CD14-positive monocyte (primary cell): ENCODE measurements around the gene UBR2. TPM values are rescaled to one million over a fixed set of nuclear protein-coding genes. Genes with fewer than 3 reads are reported as not detected.

Experiments used
- DNase-seq, 3 donors: peaks; one replicate each; pipeline ENCODE4 v3.0.0-alpha.2; 2011 to 2022
- H2AFZ ChIP-seq: 2 replicates; pipeline ENCODE4 v1.6.0; 2012; ENCODE audit warnings: mild to moderate bottlenecking, low read depth, low read length, inconsistent platforms; ENCODE audit not compliant: insufficient read depth, poor library complexity, severe bottlenecking
- H3K27ac ChIP-seq, 2 donors: 1 replicate in 1 of 2; 2 replicates in 1 of 2; pipeline ENCODE4 v1.5.1; 2012 to 2013; ENCODE audit warnings: low read length in 2 of 2, control low read depth in 1 of 2, inconsistent platforms in 1 of 2, low read depth in 1 of 2, mild to moderate bottlenecking in 1 of 2
- H3K27me3 ChIP-seq, 2 donors: one replicate each; pipeline versions ENCODE4 v1.6.0 to v1.6.1; 2011 to 2013; ENCODE audit warnings: low read length in 2 of 2; ENCODE audit not compliant: control insufficient read depth in 2 of 2, insufficient read depth in 2 of 2
- H3K36me3 ChIP-seq, 2 donors: replicated peaks in 1 of 2; 1 replicate in 1 of 2; 2 replicates in 1 of 2; pipeline versions ENCODE4 v1.5.1 to v1.6.1; 2012 to 2013; ENCODE audit warnings: low read length in 2 of 2, control low read depth in 1 of 2, inconsistent platforms in 1 of 2, mild to moderate bottlenecking in 1 of 2; ENCODE audit not compliant: insufficient read depth in 2 of 2, control insufficient read depth in 1 of 2
- H3K4me1 ChIP-seq, 2 donors: 1 replicate in 1 of 2; 2 replicates in 1 of 2; pipeline versions ENCODE4 v1.5.1 to v1.6.1; 2012 to 2013; ENCODE audit warnings: low read length in 2 of 2, control low read depth in 1 of 2, inconsistent platforms in 1 of 2, mild to moderate bottlenecking in 1 of 2, moderate library complexity in 1 of 2; ENCODE audit not compliant: insufficient read depth in 2 of 2, control insufficient read depth in 1 of 2
- H3K4me2 ChIP-seq: replicated peaks from 2 replicates; pipeline ENCODE3; 2012; ENCODE audit warnings: low read length, moderate library complexity, mild to moderate bottlenecking; ENCODE audit not compliant: poor library complexity, severe bottlenecking; ENCODE audit errors: extremely low read depth
- H3K4me3 ChIP-seq, 3 experiments: fragments of 200-600 bp in 1 of 3; sonication (generic) in 1 of 3; replicated peaks in 1 of 3; 1 replicate in 2 of 3; 2 replicates in 1 of 3; pipeline ENCODE4 v1.5.1; 2011 to 2013; ENCODE audit warnings: low read length in 3 of 3, mild to moderate bottlenecking in 3 of 3, control low read depth in 2 of 3, low read depth in 2 of 3, inconsistent platforms in 1 of 3, moderate library complexity in 1 of 3
- H3K79me2 ChIP-seq: 2 replicates; pipeline ENCODE4 v1.6.0; 2012; ENCODE audit warnings: mild to moderate bottlenecking, control low read depth, inconsistent platforms, low read length, moderate library complexity; ENCODE audit not compliant: insufficient read depth
- H3K9ac ChIP-seq: 2 replicates; pipeline ENCODE4 v1.6.0; 2017; ENCODE audit warnings: low read length, mild to moderate bottlenecking; ENCODE audit not compliant: insufficient read depth, poor library complexity, severe bottlenecking
- H3K9me3 ChIP-seq, 2 donors: replicated peaks in 1 of 2; 1 replicate in 1 of 2; 2 replicates in 1 of 2; pipeline versions ENCODE4 v1.5.1 to v1.6.1; 2012 to 2013; ENCODE audit warnings: low read length in 2 of 2, control low read depth in 1 of 2; ENCODE audit not compliant: control insufficient read depth in 1 of 2, insufficient read depth in 1 of 2
- H4K20me1 ChIP-seq: 2 replicates; pipeline ENCODE4 v1.6.0; 2012; ENCODE audit warnings: mild to moderate bottlenecking, low read length, control low read depth, moderate library complexity; ENCODE audit not compliant: insufficient read depth
- H3K27ac Mint-ChIP-seq, 7 donors: one replicate each; pipeline ENCODE4 v1.8.0; 2020; ENCODE audit warnings: mild to moderate bottlenecking in 7 of 7, mixed read lengths in 7 of 7, moderate library complexity in 6 of 7, inconsistent platforms in 2 of 7
- H3K27me3 Mint-ChIP-seq, 3 donors: one replicate each; pipeline ENCODE4 v1.8.0; 2021 to 2022; ENCODE audit warnings: low read depth in 3 of 3, mild to moderate bottlenecking in 3 of 3, mixed read lengths in 3 of 3, moderate library complexity in 3 of 3, inconsistent platforms in 1 of 3
- H3K36me3 Mint-ChIP-seq, 2 donors: one replicate each; pipeline ENCODE4 v1.8.0; 2020; ENCODE audit warnings: mixed read lengths in 2 of 2, inconsistent platforms in 1 of 2, mild to moderate bottlenecking in 1 of 2
- H3K4me1 Mint-ChIP-seq: one replicate; pipeline ENCODE4 v1.8.0; 2020; ENCODE audit warnings: mild to moderate bottlenecking, mixed read lengths
- H3K4me3 Mint-ChIP-seq, 2 donors: one replicate each; pipeline ENCODE4 v1.8.0; 2020; ENCODE audit warnings: mild to moderate bottlenecking in 2 of 2, mixed read lengths in 2 of 2, moderate library complexity in 1 of 2
- H3K9me3 Mint-ChIP-seq, 7 donors: one replicate each; pipeline ENCODE4 v1.8.0; 2020 to 2022; ENCODE audit warnings: mixed read lengths in 7 of 7, mild to moderate bottlenecking in 6 of 7, moderate library complexity in 6 of 7, inconsistent platforms in 2 of 7
- WGBS: methylation state at CpG from one replicate; pipeline ENCODE4 v1.1.5; 2013; ENCODE audit warnings: missing lambda C conversion rate; ENCODE audit not compliant: insufficient coverage; 5-methylcytosine and 5-hydroxymethylcytosine counted together
- intact Hi-C, 2 donors: fragments of 100-400 bp; cut with micrococcal nuclease; formaldehyde crosslinking; loops; one replicate each; pipeline versions ENCODE4 v1.15.0 to v1.15.1; 2023
- polyA plus RNA-seq, 3 donors: library from polyadenylated mRNA; depleted of rRNA in 1 of 3; unstranded in 2 of 3; stranded (reverse) in 1 of 3; fragments of 300-500 nt in 2 of 3; fragments of >200 nt in 1 of 3; fragmentation: Illumina TruSeq in 2 of 3; gene quantifications; 1 replicate in 2 of 3; 2 replicates in 1 of 3; pipeline ENCODE4 v1.2.3, GENCODE V29; 2012 to 2021
- TF ChIP-seq, protein P1 (sequence below): fragments of 200-600 bp; IDR thresholded peaks from one replicate; pipeline ENCODE4 v1.8.0; 2022; ENCODE audit warnings: antibody characterized with exemption, mild to moderate bottlenecking

UBR2 gene
- polyA plus RNA-seq, 3 donors: 9.0 to 17.8 (median 12.8) TPM

DNA sequence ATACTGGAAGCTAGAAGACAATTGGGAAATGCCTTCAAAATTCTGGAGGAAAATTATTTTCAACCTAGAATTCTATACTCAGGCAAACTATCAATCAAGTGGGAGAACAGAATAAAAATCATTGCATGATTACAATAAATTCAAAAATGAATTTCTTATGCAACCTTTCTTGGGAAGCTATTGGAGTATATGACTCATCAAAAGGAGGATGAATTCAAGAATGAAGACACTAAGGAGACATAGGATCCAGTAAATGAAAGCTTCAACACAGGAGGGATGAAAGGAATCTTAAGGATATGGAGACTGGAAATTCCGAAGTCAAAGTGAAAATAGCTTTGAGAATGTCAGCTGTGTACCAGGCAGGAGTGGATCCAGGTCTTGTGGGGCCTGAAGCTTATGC lies 12.6 kb upstream of the UBR2 start:
- Histone ChIP-seq H3K79me2 (no peaks in the 10 kb centered on the region), H3K27ac (no peak overlapping the region), H3K9me3 (peaks cover 0 to 5% of the 10 kb centered on the region in 2 donors), H3K36me3 (no peaks in the 10 kb centered on the region), H3K4me3 (no peak overlapping the region), H3K27me3 (peaks cover 0 to 6% of the 10 kb centered on the region in 2 donors), H3K9ac (no peak overlapping the region), H4K20me1 (no peaks in the 10 kb centered on the region), H3K4me1 (peaks cover 11 to 29% of the 10 kb centered on the region in 2 donors), H3K4me2 (no peak overlapping the region), H2AFZ (no peak overlapping the region)
- peaks cover 4 to 12% (median 8%) of the 10 kb centered on the region in 7 donors for H3K9me3 Mint-ChIP-seq
- peaks cover 7 to 24% (median 13%) of the 10 kb centered on the region in 3 donors for H3K27me3 Mint-ChIP-seq
- peaks cover 6 to 8% of the 10 kb centered on the region in 2 donors for H3K36me3 Mint-ChIP-seq
- H3K27ac Mint-ChIP-seq: no peak overlapping the region
- intact Hi-C loops: no loop called here
- DNase-seq: no peak
- WGBS: no CpG with 5 or more reads among the region's 1 CpG
- peaks cover 31% of the 10 kb centered on the region for H3K4me1 Mint-ChIP-seq
- H3K4me3 Mint-ChIP-seq: no peak overlapping the region
- TF ChIP-seq, protein P1, sequence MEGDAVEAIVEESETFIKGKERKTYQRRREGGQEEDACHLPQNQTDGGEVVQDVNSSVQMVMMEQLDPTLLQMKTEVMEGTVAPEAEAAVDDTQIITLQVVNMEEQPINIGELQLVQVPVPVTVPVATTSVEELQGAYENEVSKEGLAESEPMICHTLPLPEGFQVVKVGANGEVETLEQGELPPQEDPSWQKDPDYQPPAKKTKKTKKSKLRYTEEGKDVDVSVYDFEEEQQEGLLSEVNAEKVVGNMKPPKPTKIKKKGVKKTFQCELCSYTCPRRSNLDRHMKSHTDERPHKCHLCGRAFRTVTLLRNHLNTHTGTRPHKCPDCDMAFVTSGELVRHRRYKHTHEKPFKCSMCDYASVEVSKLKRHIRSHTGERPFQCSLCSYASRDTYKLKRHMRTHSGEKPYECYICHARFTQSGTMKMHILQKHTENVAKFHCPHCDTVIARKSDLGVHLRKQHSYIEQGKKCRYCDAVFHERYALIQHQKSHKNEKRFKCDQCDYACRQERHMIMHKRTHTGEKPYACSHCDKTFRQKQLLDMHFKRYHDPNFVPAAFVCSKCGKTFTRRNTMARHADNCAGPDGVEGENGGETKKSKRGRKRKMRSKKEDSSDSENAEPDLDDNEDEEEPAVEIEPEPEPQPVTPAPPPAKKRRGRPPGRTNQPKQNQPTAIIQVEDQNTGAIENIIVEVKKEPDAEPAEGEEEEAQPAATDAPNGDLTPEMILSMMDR: no peak

DNA sequence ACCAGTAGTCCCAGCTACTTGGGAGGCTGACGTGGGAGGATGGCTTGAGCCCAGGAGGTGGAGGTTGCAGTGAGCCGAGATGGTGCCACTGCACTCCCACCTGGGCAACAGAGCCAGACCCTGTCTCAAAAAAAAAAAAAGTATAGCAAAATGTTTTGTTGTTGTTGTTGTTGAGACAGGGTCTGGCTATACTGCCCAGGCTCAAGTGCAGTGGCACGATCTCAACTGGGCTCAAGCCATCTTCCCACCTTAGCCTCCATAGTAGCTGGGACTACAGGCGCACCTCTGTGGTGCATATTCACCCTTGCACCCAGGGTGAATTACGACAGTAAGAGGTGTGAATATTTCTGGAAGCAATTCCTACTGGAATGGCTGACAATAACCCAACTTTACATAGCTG lies 11.4 kb upstream of the UBR2 start:
- Histone ChIP-seq H3K79me2 (no peaks in the 10 kb centered on the region), H3K36me3 (no peaks in the 10 kb centered on the region), H3K27me3 (peaks cover 0 to 6% of the 10 kb centered on the region in 2 donors), H3K27ac (no peak overlapping the region), H3K9me3 (peaks cover 0 to 5% of the 10 kb centered on the region in 2 donors), H3K4me1 (peaks cover 7 to 22% of the 10 kb centered on the region in 2 donors), H4K20me1 (no peaks in the 10 kb centered on the region), H2AFZ (no peak overlapping the region), H3K9ac (no peak overlapping the region), H3K4me2 (no peak overlapping the region), H3K4me3 (no peak overlapping the region)
- peaks cover 6 to 8% of the 10 kb centered on the region in 2 donors for H3K36me3 Mint-ChIP-seq
- 100% methylated on average over 2 of the region's 5 CpGs for WGBS
- H3K27ac Mint-ChIP-seq: no peak overlapping the region
- H3K9me3 Mint-ChIP-seq: peaks cover 4 to 12% (median 8%) of the 10 kb centered on the region in 7 donors
- peaks cover 7 to 24% (median 13%) of the 10 kb centered on the region in 3 donors for H3K27me3 Mint-ChIP-seq
- TF ChIP-seq, protein P1: no peak
- H3K4me3 Mint-ChIP-seq: no peak overlapping the region
- intact Hi-C loops: no loop called here
- peaks cover 25% of the 10 kb centered on the region for H3K4me1 Mint-ChIP-seq
- no peak for DNase-seq
